Activated T-cell treated with anti-CD3 and anti-CD28 coated beads, Interleukin-2, amount 50 U/mL, for 72 hours (primary cell): ENCODE results near the gene EIF5AL1. TPM values are rescaled to one million over a fixed set of nuclear protein-coding genes. Genes with fewer than 3 reads are reported as not detected.
A peak's percentile ranks its signal among the peaks of the same experiment; 100 is the strongest.

Experiments
- ATAC-seq, 2 donors: fragments of 150-1000 bp; cut with Tn5 transposase; replicated peaks in 1 of 2; 2 replicates each; pipeline ENCODE4 v1.10.0; 2021; ENCODE audit warnings: moderate library complexity in 2 of 2, mild to moderate bottlenecking in 1 of 2
- DNase-seq, 2 donors: peaks; one replicate each; pipeline ENCODE4 v3.0.0; 2021 to 2022; ENCODE audit warnings: mixed read lengths in 1 of 2
- H3K27ac Mint-ChIP-seq: one replicate; pipeline ENCODE4 v1.8.0; 2022; ENCODE audit warnings: mild to moderate bottlenecking, moderate library complexity, mixed read lengths
- H3K27me3 Mint-ChIP-seq: one replicate; pipeline ENCODE4 v1.8.0; 2022; ENCODE audit warnings: low read depth, mixed read lengths
- H3K36me3 Mint-ChIP-seq, 2 donors: one replicate each; pipeline ENCODE4 v1.8.0; 2022; ENCODE audit warnings: mixed read lengths in 2 of 2, mild to moderate bottlenecking in 1 of 2; ENCODE audit not compliant: insufficient read depth in 2 of 2
- H3K4me1 Mint-ChIP-seq: one replicate; pipeline ENCODE4 v1.8.0; 2022; ENCODE audit warnings: low read depth, mixed read lengths
- H3K4me3 Mint-ChIP-seq, 2 donors: one replicate each; pipeline ENCODE4 v1.8.0; 2022; ENCODE audit warnings: mild to moderate bottlenecking in 2 of 2, mixed read lengths in 2 of 2, moderate library complexity in 2 of 2
- H3K9me3 Mint-ChIP-seq, 2 donors: one replicate each; pipeline ENCODE4 v1.8.0; 2022; ENCODE audit warnings: mixed read lengths in 2 of 2
- total RNA-seq, 2 donors: library from RNA; stranded (reverse); gene quantifications; one replicate each; pipeline ENCODE4 v1.2.3, GENCODE V29; 2022

EIF5AL1 gene
- total RNA-seq, 2 donors from 2014 or later: 0.07 to 0.10 TPM

DNA sequence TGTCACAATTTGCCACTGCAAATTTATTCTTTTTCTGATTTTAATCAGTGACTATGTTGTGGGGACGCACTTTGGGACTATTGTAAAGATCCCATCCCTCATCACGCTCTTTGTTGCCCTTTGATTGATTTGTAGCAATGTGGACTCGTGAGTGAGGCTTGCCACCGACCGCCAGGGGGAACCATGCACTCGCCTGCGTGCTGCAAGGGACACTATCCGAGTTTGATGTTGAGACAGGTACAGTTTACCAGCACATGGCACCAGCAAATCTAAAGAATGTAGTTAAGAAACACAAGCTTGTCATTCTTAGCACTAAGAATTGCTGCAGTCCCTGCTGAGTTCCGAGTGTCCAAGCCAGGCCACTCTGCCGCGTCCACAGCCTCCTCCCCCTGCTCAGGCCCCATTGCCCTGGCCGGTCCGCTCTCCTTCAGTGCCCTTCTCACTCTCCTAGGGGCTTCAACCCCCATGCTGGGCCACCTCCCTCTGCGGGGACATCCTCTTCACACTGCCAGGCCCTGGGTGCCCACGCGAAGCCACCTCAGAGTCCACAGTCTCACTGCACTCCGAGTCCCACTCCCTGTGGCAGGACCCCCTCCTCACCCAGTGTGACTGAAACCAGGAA, 49.9 kb downstream of the EIF5AL1 start:
- DNase-seq (peak; percentile 72 to 77), ATAC-seq (peak; percentile 81 to 93)
- H3K4me1 Mint-ChIP-seq: no peaks in the 10 kb centered on the region
- no peaks in the 10 kb centered on the region for H3K36me3 Mint-ChIP-seq
- H3K4me3 Mint-ChIP-seq: no peak overlapping the region
- no peak overlapping the region for H3K27ac Mint-ChIP-seq
- no peaks in the 10 kb centered on the region for H3K9me3 Mint-ChIP-seq
- peaks cover 20% of the 10 kb centered on the region for H3K27me3 Mint-ChIP-seq

DNA sequence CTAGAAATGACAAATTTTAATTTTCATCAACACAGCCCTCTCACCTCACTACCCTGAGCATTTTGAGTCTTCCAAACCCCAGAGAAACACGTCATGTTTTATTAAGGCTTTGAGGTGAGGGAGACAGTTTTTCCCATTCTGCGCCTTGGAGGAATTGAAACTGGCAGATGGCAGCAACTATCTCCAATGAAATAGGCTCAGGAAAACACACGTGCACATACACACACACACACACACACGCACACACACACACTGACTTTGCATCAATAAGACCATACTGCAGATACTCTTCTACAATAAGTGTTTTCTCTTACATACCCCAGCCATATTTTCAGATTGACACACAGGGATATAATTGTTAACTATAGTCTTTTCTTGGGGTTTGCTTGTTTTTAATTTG, 51.1 kb downstream of the EIF5AL1 start:
- no peak for DNase-seq
- H3K4me3 Mint-ChIP-seq: no peak overlapping the region
- no peak for ATAC-seq
- H3K36me3 Mint-ChIP-seq: no peaks in the 10 kb centered on the region
- no peak overlapping the region for H3K27ac Mint-ChIP-seq
- no peaks in the 10 kb centered on the region for H3K9me3 Mint-ChIP-seq
- no peaks in the 10 kb centered on the region for H3K4me1 Mint-ChIP-seq
- peaks cover 27% of the 10 kb centered on the region for H3K27me3 Mint-ChIP-seq

Other genes with a start within 250 kb of the EIF5AL1 start
- gene PPIF, start 165.1 kb upstream of the EIF5AL1 start, total RNA-seq: 100 to 1,000 TPM; 102 to 104 TPM
- 1 to 10 TPM; 1.1 to 1.7 TPM for gene ZCCHC24, start 66.9 kb upstream of the EIF5AL1 start, total RNA-seq
- gene SFTPA2, start 47.9 kb downstream of the EIF5AL1 start, total RNA-seq: not detected
- gene SFTPA1, start 98.4 kb downstream of the EIF5AL1 start, total RNA-seq: not detected
- gene NUTM2B, start 190.7 kb downstream of the EIF5AL1 start, total RNA-seq: under 1 TPM; 0.51 to 0.70 TPM